ENCODE results near the gene HSD17B1.
A peak's percentile ranks its signal among the peaks of the same experiment; 100 is the strongest.

The HSD17B1 gene

GRCh38 chr17:42568341-42569111 lies 15.8 kb downstream of the HSD17B1 start:
- no peak for DNase-seq

GRCh38 chr17:42571435-42572225 lies 18.9 kb downstream of the HSD17B1 start:
- no peak for DNase-seq

GRCh38 chr17:42573095-42573494 lies 20.4 kb downstream of the HSD17B1 start:
- no peak for DNase-seq

- DNase-seq, result no peak
Measured at GRCh38 chr17:42574463-42574862, 21.7 kb downstream of the HSD17B1 start.

GRCh38 chr17:42577140-42577531 lies 24.4 kb downstream of the HSD17B1 start:
- DNase-seq, result no peak

GRCh38 chr17:42577532-42578281 lies 25.0 kb downstream of the HSD17B1 start, which contains the start of gene PSMC3IP:
Gene PSMC3IP, minus strand, starts transcription at chr17:42577729. Its CDS starts 43 bp downstream, at chr17:42577686.
- peak; percentile 98 for DNase-seq

GRCh38 chr17:42578282-42578869 lies 25.7 kb downstream of the HSD17B1 start:
- peak; percentile 78 for DNase-seq

- no peak for DNase-seq
Measured at GRCh38 chr17:42579794-42580551, 27.2 kb downstream of the HSD17B1 start.

GRCh38 chr17:42581744-42582270 lies 29.1 kb downstream of the HSD17B1 start:
- no peak for DNase-seq

- DNase-seq, result no peak
Measured at GRCh38 chr17:42584880-42585279, 32.2 kb downstream of the HSD17B1 start.

- no peak for DNase-seq
Measured at GRCh38 chr17:42585353-42585752, 32.6 kb downstream of the HSD17B1 start.

- no peak for DNase-seq
Measured at GRCh38 chr17:42586514-42587230, 33.9 kb downstream of the HSD17B1 start.

- DNase-seq, result no peak
Measured at GRCh38 chr17:42590886-42591285, 38.2 kb downstream of the HSD17B1 start.

GRCh38 chr17:42591411-42591810 lies 38.7 kb downstream of the HSD17B1 start:
- DNase-seq, result no peak

GRCh38 chr17:42596386-42596785 lies 43.7 kb downstream of the HSD17B1 start:
- DNase-seq, result no peak

GRCh38 chr17:42598905-42599304 lies 46.2 kb downstream of the HSD17B1 start:
- DNase-seq, result no peak

GRCh38 chr17:42603318-42603717 lies 50.6 kb downstream of the HSD17B1 start:
- no peak for DNase-seq
